ENCODE data around the gene PTPRZ1.

PTPRZ1 gene

DNA sequence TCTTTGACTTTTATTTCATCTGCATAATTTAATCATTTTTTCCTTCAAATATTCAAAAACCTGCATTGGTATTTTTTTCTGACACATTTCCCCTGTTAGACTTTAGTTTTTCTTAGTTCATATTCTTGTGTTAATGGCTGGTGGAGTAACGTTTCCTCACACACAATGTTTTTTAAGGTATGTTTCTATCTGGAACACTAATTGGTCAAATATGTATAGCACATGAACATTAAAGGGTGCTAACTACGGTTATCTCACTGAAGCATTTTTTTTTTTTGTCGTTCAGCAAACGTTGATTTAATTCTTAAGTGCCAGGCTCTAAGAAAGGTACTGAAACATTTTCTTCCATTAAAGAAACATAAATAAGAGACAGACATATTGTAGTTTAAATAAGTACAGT lies 87.7 kb downstream of the PTPRZ1 start:
- no peak for DNase-seq

DNA sequence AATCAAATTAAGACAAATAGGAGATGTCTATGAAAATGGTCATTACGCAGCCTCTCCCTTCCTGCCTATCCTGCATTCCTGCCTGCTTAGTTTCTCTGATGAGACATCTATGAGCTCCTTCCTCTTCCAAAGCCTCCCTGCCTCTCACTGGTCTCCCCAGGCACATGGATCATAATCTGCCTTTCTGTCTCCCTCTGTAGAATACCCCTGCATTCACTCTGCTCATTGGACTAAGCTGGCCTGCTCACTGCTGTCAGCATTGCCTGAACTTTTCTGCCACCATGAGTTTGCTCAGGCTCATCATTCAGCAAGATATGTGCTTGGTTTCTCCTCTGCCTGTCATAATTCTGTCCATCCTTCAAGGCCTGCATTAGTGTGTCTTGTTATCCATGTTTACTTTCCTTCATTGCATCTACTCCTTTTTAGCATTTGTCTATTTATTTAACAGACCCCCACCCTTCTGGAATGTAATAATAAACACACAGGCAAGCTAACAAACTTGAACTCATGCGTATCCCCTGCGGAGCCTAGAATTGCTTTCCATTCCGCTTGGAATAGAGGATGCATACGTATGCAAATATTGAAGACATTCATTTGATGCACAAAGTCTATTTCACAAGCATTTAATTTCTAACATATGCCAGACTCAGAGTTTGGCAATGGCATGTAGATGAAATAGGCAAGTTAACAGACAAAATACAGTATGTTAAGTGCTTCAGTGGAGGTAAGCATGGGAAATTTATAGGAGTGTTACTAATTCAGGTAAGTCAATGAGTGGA lies 88.3 kb downstream of the PTPRZ1 start:
- no peak for DNase-seq

GRCh38 chr7:121966276-121966934 lies 93.4 kb downstream of the PTPRZ1 start:
- DNase-seq: no peak

DNA sequence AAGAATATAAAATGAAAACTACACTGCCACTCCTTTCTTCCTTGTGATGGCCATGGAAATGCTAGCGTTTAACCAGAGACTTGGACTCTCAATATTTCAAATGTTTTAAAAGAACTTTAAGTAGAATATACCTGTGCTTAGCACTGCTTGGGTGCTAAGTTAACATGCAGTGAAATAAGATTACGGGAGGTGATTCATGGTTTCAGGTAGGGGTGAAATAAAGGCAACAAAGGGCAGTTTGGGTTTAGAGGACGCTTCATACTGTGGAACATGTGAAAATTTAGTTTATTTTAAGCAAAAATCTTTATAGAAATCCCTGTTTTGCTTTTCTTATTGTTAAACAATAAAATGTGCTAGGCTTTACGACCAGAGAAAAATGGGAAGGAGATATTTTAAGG lies 94.0 kb downstream of the PTPRZ1 start:
- DNase-seq: no peak

- no peak for DNase-seq
Measured at GRCh38 chr7:121985476-121986030, 112.6 kb downstream of the PTPRZ1 start.

GRCh38 chr7:121992068-121992467 lies 119.1 kb downstream of the PTPRZ1 start:
- no peak for DNase-seq

GRCh38 chr7:121994625-121995410 lies 121.9 kb downstream of the PTPRZ1 start:
- DNase-seq: peak; percentile 5

GRCh38 chr7:122006687-122007086 lies 133.7 kb downstream of the PTPRZ1 start:
- no peak for DNase-seq

- no peak for DNase-seq
Measured at GRCh38 chr7:122010116-122010515, 137.2 kb downstream of the PTPRZ1 start.

- DNase-seq: no peak
Measured at GRCh38 chr7:122013065-122013464, 140.1 kb downstream of the PTPRZ1 start.

DNA sequence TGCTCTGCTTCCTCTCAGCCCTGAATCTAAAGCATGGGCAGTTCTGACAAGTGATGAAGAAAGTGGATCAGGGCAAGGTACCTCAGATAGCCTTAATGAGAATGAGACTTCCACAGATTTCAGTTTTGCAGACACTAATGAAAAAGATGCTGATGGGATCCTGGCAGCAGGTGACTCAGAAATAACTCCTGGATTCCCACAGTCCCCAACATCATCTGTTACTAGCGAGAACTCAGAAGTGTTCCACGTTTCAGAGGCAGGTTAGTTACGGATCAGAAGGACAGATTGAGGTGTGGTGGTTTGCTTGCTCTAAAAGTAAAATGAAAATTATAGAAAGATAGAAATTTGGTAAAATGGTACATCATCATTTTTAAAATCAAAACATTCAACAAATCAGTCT lies 140.7 kb downstream of the PTPRZ1 start:
- DNase-seq: no peak

- DNase-seq: no peak
Measured at GRCh38 chr7:122014697-122015096, 141.7 kb downstream of the PTPRZ1 start.

- DNase-seq: no peak
Measured at GRCh38 chr7:122018032-122018431, 145.1 kb downstream of the PTPRZ1 start.

GRCh38 chr7:122027058-122027457 lies 154.1 kb downstream of the PTPRZ1 start:
- no peak for DNase-seq

DNA sequence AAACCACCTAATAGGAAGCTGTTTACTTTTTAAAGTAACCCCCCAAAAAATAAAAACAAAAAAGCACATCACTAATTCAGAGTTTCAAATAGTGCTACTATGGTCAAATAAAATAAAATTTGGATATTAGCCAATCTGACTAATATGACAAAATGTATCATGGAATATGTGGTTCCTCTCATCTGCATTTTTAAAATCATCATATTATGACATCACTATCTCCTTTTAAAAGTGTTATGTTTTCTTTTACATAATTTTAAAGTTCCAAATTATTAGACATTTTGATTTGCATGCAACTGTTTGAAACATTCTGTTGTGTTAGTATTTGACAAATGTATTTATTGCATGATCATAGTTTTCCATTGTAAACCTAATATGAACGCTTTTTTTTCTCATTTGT lies 160.7 kb downstream of the PTPRZ1 start:
- no peak for DNase-seq

DNA sequence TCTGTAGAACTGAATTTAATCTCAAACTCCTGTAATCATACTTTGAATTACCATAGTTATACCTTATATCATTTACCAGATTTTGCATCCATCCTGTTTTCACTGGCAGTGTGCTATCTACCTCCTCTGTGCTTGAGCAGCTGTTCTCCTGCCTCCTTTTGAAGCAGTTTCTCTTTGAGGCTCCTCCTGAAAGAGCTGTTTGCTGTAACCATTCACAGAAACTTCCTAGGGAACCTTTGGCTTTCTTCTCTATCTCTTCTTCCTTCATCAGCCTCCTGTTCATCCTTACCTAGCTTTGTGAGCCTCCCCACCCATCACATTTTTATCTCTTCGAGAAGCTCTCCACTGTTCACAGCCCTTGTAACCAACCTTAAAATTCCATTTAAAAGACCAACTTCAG lies 162.9 kb downstream of the PTPRZ1 start:
- DNase-seq: no peak

DNA sequence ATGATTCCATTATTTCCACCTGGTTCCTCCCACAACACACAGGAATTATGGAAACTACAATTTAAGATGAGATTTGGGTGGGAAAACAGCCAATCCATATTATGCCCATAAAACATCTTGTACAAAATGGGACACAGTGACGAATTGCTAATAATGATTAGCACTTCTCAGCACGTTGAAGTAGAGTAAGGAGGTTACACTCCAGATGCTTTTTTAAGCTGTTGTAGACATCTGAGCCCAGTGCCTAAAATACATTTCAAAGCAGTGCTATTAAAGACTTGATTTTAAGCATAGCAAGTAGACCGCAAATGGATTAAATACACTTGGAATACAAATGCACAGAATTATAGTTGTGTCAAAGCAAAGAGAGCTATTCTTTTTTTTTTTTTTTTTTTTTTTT lies 165.2 kb downstream of the PTPRZ1 start:
- no peak for DNase-seq

GRCh38 chr7:122038904-122039303 lies 165.9 kb downstream of the PTPRZ1 start:
- DNase-seq: no peak

GRCh38 chr7:122040147-122040546 lies 167.2 kb downstream of the PTPRZ1 start:
- no peak for DNase-seq

GRCh38 chr7:122046402-122046801 lies 173.4 kb downstream of the PTPRZ1 start:
- no peak for DNase-seq

GRCh38 chr7:122054393-122054792 lies 181.4 kb downstream of the PTPRZ1 start:
- DNase-seq: no peak

DNA sequence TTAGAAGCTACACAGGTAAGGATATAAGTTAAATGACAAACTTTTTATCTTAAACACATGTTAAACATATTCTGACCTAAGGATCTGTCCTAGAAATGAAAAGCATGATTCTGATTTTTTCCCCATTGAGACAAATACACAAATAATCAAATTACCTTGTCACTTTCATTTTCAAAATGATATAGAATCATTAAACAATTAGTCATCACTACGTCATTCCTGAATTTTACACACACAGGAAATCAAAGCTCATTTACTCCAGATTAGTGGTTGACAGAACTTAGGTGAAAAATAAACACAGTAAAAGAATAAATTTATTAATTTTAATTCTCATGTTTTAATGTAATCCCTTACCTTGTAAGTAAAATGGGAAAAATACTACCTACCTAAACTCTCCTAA lies 182.1 kb downstream of the PTPRZ1 start:
- DNase-seq: no peak

- DNase-seq: no peak
Measured at GRCh38 chr7:122056977-122057376, 184.0 kb downstream of the PTPRZ1 start.

GRCh38 chr7:122059542-122059941 lies 186.6 kb downstream of the PTPRZ1 start:
- no peak for DNase-seq
